Measurements from ENCODE around the gene C1orf159.
"Not testable (repeated sequence)": the region's sequence is repeated elsewhere in the genome, so short reads cannot be mapped to it uniquely, and the experiment has no call there.

Gene C1orf159

DNA sequence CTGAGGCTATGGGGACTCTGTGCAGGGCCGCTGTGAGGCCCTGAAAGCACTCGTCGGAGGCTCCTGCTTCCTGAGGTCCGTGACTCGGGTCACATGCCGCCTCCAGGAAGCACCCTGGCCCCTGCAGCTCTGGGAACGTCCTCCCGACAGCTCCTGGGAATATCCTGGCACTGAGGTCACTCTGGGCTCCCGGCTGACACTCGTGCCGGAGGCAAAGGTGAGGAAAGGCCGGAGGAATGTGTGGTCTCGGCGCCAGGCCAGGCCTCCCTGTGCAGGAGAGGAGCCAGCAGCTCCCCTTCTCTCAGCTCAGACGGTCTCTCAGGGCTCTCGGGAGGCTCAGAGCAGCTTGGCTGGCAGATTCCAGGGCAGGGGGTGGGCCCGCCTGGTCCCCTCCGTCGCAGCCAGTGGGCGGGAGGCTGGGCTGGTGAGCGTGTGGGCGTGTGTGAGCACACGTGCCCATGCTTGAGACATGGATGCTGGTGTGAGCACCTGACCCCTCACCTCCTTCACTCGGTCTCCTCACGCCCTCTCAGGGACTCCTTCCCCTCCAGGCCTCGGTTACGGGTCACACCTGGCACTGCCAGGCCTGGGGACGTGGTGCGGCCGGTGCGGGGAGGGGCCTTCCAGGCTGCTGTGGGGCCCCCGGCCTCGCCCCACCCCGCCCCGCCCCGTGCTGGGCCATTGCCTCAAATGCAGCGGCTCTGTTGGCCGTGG lies 36.3 kb downstream of the C1orf159 start:
- peak; percentile 13 for FAIRE-seq

DNA sequence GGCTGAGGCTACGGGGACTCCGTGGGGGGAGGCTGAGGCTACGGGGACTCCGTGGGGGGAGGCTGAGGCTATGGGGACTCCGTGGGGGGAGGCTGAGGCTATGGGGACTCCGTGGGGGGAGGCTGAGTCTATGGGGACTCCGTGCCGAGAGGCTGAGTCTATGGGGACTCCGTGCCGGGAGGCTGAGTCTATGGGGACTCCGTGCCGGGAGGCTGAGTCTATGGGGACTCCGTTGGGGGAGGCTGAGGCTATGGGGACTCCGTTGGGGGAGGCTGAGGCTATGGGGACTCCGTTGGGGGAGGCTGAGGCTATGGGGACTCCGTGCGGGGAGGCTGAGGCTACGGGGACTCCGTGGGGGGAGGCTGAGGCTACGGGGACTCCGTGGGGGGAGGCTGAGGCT lies 38.5 kb downstream of the C1orf159 start:
- FAIRE-seq, result not testable (repeated sequence)

DNA sequence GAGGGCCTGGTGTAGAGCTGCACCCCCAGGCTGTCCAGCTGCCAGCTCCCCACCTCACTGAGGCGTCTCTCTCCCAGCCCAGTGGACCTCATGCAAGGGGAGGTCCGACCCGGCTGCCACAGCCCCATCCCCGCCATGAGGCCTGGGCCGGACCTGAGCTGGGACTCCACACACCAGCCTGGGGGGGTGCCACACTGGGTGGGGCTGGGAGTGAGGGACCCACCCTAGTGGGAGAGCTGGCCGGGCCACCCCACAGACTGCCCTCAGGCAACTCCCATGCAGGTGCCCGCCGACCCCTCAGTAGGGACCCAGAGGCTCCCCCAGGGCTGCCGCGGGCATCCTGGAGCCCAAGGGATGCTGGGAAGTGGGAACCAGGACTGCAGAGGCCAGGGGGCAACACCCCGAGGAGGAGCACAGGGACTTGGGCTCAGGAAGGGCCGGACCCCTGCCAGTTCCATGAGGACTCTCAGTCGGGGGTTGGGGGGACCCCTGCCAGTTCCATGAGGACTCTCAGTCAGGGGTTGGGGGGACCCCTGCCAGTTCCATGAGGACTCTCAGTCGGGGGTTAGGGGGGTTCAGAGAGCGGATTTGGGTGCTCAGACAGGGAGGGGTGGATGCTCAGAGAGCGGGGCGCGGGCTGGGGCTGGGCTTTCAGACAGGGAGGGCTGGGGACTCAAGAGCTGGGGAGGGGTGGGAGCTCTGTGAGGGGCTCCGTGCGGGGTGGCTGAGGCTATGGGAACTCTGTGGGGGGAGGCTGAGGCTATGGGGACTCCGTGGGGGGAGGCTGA lies 40.5 kb downstream of the C1orf159 start:
- FAIRE-seq, result no peak

DNA sequence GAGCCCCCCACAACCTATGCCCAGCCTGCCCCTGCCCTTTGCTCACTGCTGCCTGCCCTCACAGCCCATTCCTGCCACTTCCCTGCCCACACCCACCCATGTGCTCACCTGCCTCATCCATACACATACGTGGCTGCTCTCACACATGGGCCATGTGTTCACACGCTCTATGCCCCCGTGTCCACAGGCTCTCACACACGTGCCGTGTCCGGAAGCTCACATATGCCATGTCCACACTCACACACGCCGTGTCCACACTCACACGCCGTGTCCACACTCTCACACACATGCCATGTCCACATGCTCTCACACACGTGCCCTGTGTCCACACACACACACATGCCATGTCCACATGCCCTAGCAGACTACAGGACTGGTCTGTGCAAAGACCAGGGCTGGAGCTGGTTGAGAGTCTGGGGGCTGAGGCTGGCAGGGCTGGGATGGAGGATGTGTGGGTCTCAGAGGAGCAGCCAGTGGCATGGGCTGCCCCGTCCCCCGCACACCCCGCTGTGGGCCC lies 41.2 kb downstream of the C1orf159 start:
- no peak for FAIRE-seq

DNA sequence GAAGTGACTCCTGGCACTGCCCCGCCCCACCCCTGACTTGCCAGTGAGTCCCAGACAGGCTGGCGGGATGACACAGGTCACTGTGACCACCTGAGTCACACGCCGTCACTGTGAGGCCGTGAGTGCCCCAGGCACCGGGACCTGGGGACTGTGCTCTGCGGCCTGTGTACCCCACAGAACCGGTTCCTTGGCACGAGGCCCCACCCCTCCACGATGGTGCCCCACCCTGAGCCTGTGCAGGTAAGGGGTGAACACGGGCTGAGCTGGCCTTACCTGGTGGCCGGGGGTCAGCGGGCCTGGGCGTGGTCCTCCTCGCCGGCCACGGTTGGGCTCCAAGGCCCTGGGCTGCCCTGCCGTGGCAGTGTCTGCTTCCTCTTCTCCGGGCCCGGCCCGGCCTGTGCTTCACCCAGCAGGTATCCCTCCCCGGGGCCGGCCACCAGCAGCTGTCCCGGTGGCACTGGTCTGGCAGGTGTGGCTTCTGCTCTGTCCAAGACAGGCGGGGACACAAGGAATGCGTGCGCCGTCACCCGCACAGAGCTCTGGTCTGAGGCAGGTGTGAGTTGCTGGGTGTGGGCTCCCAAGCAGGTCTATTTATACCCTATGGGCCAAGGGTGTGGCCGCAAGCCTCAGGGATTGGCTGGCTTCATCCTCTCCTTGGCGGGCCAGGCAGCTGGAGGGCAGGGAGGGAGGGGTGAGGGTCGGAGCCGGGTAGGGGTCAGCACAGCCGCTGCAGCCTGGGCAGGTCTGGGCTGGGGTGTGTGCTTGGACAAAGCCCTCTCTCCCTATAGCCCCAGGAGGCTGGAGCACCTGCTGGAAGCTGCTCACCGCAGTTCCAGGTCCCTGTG lies 41.9 kb downstream of the C1orf159 start, which contains the start of gene RNF223:
TSS of gene RNF223 (minus strand) at position 564 of the 845 bp plus-strand sequence. CDS start 1,740 bp downstream, outside the sequence.
- no peak for FAIRE-seq

DNA sequence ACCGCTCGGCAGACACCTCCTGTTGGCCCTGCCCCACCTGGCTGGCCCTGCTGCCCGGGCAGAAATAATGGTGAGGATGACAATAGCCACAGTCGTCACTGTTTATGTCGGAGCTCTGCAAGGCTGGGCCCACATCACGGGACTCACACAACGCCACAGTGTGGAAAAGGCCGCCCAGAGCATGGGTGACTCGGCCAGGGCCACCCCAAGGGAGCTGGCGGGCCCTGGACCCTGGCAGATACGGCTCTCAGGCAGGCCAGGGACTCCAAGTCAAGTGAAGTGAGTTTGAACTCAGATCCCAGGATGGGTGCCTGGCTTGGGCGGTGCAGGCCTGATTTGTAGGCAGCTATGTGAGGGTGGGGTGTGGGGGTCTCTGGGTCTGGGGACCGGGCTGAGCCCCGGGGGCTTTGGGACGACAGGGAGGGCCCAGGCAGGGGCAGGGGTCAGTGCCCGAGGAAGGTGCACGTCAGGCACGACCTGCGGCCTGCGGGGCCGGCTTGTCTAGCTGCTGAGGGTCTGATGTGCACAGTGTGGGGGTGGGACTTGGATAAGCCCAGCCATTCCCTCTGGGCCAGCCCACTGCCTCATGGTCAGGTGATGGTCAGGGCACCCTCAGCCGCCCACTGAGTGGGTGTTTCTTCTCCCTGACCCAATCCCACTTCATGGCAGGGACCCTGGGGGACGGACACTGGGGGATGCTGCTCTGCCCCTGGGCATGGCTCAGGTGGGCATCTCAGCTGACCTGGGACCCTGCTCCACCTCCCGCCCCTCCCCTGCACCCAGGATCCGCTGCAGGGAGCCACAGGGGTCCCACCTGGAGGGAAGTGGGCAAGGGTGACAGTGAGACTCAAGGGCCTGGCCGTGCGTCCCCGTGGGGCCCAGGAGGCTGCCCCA lies 42.8 kb downstream of the C1orf159 start:
- FAIRE-seq, result no peak

DNA sequence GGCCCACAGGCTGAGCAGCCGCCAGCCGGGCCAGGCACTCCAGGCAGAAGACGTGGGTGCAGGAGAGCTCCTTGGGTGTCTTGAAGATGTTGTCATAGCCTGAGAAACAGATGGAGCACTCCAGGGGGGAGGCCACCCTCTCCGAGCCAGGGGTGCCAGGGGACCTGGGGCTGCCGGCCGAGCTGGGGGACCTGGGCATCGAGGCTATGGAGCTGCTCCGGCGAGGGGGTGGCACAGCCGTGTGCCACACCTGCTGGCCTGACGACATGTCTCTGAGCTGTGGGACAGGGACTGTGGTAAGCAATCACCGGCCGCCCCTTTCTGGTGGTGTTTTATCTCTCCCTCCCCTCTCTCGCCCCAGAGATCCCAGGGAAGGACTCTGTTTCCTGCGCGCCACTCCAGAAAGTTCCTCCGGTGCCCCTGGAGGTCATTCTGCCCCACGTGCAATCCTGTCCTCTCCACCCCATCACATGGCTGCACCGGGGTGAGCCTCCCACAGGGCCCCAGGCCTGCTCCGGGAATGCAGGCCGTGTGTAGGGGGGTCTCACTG lies 43.5 kb downstream of the C1orf159 start:
- FAIRE-seq, result no peak

DNA sequence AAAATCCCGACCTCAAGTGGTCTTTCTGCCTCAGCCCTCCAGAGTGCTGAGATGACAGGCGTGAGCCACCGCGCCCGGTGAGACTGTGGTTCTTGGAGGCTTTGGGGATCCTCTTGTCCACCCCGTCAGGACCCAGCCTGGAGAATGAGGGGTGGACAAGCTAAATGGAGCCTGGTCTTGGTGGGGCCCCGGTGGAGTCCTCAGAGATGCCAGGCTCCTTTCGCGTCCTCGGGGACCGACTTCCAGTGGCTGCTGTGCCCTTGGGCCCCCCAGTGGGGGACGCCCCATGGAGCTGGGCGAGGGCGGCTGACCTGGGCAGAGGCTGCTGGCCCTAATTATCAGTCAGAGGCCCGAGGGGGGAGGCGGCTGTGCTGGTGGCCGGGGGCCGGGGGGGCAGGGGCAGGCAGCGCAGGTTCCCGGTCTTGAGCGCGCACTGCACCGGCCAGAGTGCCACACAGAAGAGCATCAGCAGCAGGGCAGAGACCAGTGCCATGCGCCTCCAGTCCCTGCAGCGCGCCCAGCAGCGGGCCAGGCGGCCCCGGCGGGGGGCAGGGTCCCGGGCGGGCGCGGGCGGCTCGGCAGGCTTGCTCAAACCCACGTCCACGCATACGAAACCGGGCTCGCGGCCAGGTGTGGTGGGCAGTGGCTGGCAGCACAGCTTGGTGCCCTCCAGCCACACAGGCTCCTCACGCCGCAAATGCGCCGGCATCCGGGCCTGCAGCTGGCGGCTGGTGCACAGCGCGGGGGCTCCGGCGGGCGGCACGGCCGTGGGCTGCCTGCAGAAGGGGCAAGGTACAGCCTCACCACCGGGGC lies 44.2 kb downstream of the C1orf159 start:
- no peak for FAIRE-seq

DNA sequence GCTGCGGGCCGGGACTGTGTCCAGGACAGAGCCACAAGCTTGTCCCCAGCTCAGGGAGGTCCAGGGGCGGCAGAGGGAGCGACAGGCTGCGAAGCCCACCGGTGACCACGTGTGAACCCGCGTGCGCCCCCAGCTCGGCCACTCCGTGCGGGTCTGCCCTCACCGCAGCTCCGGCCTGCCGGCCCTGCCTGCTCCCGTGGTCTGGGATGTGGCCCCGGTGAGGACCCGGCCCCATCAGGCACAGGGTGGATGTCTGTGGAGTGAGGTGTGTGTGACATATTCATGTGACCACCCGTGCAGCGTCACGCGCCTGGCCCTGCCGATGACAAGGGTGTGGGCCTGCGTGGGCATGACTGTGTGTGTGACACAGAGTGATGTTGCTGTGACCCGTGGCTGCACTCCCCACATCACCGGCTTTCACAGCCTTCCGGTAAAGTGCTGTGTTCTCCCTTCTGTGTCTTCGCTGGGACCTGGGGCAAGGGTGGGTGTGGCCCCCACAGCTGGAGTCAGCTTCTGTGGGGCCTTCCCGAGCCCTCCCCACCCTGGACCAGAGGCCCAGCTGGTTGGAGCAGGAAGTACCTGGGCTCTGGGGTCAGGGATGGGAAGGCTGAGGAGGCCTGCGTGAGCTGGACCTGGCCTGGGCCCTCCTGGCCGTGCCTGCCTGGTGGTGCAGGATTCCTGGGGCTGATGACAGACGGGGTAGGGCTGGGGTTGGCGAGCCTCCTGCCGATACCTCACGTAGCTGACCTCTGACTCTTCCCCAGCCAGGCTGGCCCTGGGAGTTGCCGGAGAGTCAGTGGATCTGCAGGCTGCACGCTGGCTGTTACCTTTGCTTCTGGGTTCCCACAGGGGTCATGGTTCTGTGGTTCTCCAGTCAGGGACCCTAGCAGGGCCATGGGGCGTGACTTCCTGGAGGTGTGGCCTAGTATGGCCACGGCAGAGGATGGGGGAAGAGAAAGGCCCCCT lies 45.9 kb downstream of the C1orf159 start:
- no peak for FAIRE-seq

DNA sequence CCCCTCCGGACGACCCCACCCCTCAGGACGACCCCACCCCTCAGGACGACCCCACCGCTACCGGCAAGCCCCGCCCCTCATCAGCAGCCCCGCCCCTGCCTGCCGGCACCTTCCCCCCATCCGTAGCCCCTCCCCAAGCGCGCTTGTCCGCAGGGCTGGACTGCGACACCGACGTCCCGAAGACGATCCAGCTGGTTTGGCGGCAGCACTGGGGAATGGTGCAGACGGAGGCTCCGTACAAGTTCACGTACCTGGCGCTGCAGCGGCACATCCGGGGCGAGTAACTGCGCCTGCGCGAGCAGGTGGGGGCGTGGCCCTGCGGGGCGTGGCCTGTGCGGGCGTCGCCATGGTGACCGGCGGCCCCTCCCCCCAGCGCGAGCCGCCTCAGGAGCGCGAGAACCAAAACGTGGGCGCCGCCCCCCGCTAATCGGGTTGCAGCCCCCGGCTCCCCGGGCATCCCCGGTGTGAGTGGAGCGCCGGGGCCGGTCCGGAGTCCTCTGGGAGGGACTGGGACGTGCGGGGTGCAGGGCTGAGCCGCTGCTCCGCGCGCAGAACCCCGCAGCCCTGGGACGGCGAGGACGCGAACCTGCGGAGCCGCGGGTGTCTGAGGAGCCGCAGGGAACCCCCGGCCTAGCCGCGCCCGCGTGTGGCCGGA lies 46.7 kb downstream of the C1orf159 start:
- no peak for FAIRE-seq

DNA sequence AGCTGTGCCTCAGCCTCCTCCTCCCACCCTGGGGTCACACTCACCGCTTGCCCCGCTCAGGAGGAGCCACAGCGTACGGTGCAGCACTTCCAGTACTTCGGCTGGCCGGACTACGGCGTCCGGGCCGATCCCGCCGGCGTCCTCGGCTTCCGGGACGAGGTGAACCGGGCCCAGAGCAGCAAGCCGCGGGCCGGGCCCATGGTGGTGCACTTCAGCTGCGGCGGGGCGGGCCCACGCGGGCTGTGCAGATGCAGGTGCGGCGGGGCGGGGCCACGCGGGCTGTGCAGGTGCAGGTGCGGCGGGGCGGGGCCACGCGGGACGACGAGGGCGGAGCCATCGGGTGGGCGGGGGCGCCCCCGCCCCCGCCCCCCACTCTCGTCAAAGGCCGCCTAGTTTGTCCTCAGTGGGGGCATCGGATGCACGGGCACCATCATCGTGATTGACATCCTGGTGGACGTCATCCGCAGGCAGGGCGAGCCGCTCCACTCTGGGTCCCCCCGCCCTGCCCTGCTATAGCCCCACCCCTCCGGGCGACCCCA lies 47.3 kb downstream of the C1orf159 start:
- no peak for FAIRE-seq

DNA sequence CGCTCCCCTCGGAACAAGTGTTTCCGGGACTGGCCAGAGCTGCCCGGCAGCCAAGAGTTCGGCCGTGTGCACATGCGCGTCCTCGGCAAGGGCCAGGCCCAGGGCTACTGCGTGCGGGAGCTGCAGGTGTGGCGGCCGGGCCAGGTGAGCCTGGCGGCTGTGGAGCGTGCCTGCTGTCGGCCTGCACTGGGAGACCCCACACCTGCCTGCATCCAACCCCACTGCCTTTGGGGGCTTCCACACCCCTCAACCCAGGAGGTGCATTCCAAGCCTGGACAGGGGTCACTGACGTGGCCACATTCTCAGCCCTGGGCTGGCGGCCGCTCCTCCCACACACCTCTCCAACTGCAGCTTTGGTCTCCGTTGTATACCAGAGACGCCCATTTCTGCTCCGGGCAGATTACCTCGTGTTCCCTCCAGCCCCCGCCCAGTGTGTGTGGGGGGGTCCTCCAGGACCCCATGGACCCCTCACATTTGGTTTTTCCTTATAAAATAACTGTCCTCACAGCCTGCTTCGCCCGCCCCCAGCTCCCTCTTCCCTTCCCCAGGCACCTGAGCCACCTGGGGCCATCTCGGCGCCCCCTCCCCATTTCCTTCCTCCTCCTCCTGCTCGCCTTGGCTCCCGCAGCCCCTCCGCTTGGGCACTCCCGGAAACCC lies 47.9 kb downstream of the C1orf159 start:
- no peak for FAIRE-seq

DNA sequence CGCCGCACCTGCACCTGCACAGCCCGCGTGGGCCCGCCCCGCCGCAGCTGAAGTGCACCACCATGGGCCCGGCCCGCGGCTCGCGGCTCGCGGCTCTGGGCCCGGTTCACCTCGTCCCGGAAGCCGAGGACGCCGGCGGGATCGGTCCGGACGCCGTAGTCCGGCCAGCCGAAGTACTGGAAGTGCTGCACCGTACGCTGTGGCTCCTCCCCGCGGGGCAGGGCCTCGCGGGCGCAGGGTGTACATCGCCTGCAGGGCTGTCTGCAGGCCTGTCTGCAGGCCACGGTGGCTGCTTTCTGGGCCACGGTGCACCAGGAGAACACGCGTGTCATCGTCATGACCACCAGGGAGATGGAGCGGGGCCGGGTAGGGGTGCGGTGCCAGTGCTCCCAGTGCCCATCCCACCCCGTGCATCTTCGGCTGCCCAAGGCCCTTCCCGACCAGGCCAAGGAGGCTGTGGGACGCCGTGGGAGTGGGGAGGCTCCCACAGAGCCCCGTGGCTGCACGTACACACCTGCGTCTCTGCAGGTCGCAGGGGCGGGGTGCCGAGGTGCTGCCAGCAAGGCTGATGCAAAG lies 48.5 kb downstream of the C1orf159 start:
- FAIRE-seq, result no peak

DNA sequence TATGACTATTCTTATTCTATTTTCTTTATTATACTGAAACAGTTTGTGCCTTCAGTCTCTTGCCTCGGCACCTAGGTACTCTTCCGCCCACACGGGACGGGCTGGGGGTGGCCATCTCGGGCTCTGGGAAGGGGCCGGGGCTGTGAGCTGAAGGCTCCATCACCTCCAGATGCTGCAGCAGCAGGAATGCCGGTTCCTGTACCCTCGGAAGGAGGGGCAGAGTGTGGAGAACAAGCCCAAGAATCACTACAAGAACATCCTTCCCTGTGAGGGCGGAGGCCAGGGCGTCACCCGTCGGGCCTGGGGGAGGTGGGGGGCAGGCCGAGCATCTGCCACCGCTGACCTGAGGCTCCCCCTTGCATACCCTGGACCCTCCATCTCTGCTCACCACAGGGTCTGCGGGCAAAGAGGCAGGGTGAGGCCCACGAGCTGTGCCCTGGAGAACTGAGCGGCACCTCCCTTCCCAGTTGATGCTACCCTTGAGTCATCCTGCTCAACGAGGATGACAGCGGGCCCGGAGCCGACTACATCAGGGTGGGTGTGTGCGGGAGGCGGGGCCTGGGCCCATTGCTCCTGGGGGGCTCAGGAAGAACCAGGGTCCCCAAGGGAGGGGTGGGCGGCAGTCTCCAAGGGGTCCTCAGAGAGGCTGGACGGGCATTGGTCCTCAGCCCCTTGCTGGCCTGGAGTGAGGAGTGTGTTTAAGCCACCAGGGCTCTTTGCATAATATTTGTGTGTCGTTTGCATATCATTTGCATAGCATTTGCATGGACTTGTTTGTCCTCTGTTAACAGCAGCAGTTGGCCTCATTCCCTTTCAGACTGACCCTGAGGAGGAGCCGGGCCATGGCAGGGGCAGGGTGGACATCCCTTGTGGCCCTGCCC lies 49.2 kb downstream of the C1orf159 start:
- no peak for FAIRE-seq

DNA sequence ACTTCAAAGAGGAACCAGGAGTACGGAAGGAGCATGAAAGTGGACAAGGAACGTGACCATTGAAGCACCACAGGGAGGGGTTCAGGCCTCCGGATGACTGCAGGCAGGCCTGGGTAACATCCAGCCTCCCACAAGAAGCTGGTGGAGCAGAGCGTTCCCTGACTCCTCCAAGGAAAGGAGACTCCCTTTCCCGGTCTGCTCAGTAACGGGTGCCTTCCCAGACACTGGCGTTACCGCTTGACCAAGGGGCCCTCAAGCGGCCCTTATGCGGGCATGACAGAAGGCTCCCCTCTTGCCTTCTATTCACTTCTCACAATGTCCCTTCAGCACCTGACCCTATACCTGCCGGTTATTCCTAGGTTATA lies 50.0 kb downstream of the C1orf159 start:
- peak; percentile 26 for FAIRE-seq

DNA sequence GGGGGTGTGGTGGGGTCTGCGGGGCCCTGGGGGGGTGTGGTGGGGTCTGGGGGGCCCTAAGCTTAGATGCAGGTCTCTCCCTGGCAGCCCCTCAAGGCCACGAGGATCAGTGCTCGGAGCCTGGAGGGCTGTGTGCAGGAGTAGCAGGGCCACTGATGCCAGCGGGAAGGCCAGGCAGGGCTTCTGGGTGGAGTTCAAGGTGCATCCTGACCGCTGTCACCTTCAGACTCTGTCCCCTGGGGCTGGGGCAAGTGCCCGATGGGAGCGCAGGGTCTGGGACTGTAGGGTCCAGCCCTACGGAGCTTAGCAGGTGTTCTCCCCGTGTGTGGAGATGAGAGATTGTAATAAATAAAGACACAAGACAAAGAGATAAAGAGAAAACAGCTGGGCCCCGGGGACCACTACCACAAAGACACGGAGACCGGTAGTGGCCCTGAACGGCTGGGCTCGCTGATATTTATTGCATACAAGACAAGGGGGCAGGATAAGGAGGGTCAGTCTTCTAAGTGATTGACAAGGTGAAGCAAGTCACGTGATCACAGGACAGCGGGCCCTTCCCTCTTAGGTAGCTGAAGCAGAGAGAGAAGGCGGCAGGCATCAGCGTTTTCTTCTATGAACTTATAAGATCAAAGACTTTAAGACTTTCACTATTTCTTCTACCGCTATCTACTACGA lies 50.5 kb downstream of the C1orf159 start:
- FAIRE-seq, result no peak
